ENCODE data around the gene CHSY1.

The CHSY1 gene

GRCh38 chr15:101193806-101194545 is 57.9 kb downstream of the CHSY1 start:
- TF ChIP-seq NFIC (IDR thresholded peaks at IDR 0.05) = no peak
- no peak for TF ChIP-seq TCF12 (IDR thresholded peaks at IDR 0.05; ENCODE audit: low read depth)
- no peak for TF ChIP-seq REST (IDR thresholded peaks at IDR 0.05; ENCODE audit: low read depth)
- TF ChIP-seq EGR1 (IDR thresholded peaks at IDR 0.05) = no peak

GRCh38 chr15:101193120-101193644 is 58.7 kb downstream of the CHSY1 start:
- no peak for TF ChIP-seq MAX (IDR thresholded peaks at IDR 0.05)
- no peak for TF ChIP-seq ZBTB7A (IDR thresholded peaks at IDR 0.05; ENCODE audit: low read depth)
- TF ChIP-seq TAF1 (IDR thresholded peaks at IDR 0.05; ENCODE audit: low read depth) = no peak

GRCh38 chr15:101192081-101192480 is 59.8 kb downstream of the CHSY1 start:
- TF ChIP-seq TEAD4 (IDR thresholded peaks at IDR 0.05) = no peak

GRCh38 chr15:101191242-101191641 is 60.6 kb downstream of the CHSY1 start:
- no peak for TF ChIP-seq ZBTB7A (IDR thresholded peaks at IDR 0.05; ENCODE audit: low read depth)
- no peak for TF ChIP-seq CEBPB (IDR thresholded peaks at IDR 0.05)
- TF ChIP-seq CREB1 (IDR thresholded peaks at IDR 0.05; ENCODE audit: low read depth) = no peak
- TF ChIP-seq TEAD4 (IDR thresholded peaks at IDR 0.05) = no peak
- TF ChIP-seq EP300 (IDR thresholded peaks at IDR 0.05; ENCODE audit: borderline replicate concordance) = no peak
- no peak for TF ChIP-seq NFIC (IDR thresholded peaks at IDR 0.05)
- TF ChIP-seq MAX (IDR thresholded peaks at IDR 0.05) = no peak
- TF ChIP-seq YY1 (IDR thresholded peaks at IDR 0.05; ENCODE audit: low read depth) = no peak
- TF ChIP-seq TAF1 (IDR thresholded peaks at IDR 0.05; ENCODE audit: low read depth) = no peak
- TF ChIP-seq EGR1 (IDR thresholded peaks at IDR 0.05) = no peak
- no peak for TF ChIP-seq FOXM1 (IDR thresholded peaks at IDR 0.05; ENCODE audit: borderline replicate concordance, low read depth)
- no peak for TF ChIP-seq TCF12 (IDR thresholded peaks at IDR 0.05; ENCODE audit: low read depth)
- TF ChIP-seq REST (IDR thresholded peaks at IDR 0.05; ENCODE audit: low read depth) = no peak
- TF ChIP-seq USF1 (IDR thresholded peaks at IDR 0.05) = no peak
- TF ChIP-seq RAD21 (IDR thresholded peaks at IDR 0.05; ENCODE audit: low read depth) = no peak

GRCh38 chr15:101190092-101190595 is 61.7 kb downstream of the CHSY1 start:
- TF ChIP-seq MAX (IDR thresholded peaks at IDR 0.05) (no peak), TAF1 (IDR thresholded peaks at IDR 0.05; ENCODE audit: low read depth) (no peak), EP300 (IDR thresholded peaks at IDR 0.05; ENCODE audit: borderline replicate concordance) (no peak), USF1 (IDR thresholded peaks at IDR 0.05) (no peak), YY1 (IDR thresholded peaks at IDR 0.05; ENCODE audit: low read depth) (no peak), EGR1 (IDR thresholded peaks at IDR 0.05) (no peak), RAD21 (IDR thresholded peaks at IDR 0.05; ENCODE audit: low read depth) (no peak), TCF12 (IDR thresholded peaks at IDR 0.05; ENCODE audit: low read depth) (no peak), ZBTB7A (IDR thresholded peaks at IDR 0.05; ENCODE audit: low read depth) (no peak), TEAD4 (IDR thresholded peaks at IDR 0.05) (no peak), REST (IDR thresholded peaks at IDR 0.05; ENCODE audit: low read depth) (no peak), CEBPB (IDR thresholded peaks at IDR 0.05) (no peak), NFIC (IDR thresholded peaks at IDR 0.05) (no peak), CREB1 (IDR thresholded peaks at IDR 0.05; ENCODE audit: low read depth) (no peak)

Measured in Ishikawa (cell line).